ENCODE results near the gene CACNA2D1. TPM values are rescaled to one million over a fixed set of nuclear protein-coding genes. Genes with fewer than 3 reads are reported as not detected.

Gene CACNA2D1
- total RNA-seq, 4 donors from 2014 or later, result 17.7 to 22.0 (median 18.4) TPM

DNA sequence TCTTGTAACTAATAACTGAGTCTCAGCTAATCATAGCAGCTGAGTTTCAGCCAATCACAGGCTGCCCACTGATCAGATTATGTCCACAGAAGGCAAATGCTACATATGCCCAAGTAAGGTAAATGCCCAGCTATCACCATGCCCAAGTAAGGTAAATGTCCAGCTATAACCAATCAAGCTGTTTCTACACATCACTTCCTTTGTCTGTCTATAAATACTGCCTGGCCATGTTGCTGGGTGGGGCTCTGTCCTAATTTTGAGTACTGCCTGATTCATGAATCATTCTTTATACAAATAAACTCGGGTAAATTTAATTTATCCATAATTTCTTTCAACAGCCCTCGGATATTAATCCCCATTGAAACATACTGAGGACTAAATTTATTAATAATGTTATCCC lies 312.4 kb downstream of the CACNA2D1 start:
- DNase-seq (ENCODE audit: low spot score in 2 of 2), result no peak
- Histone ChIP-seq H3K4me1 (no peaks in the 10 kb centered on the region), H3K27ac (no peak overlapping the region), H3K4me3 (no peak overlapping the region), H3K36me3 (no peaks in the 10 kb centered on the region), H3K9me3 (no peaks in the 10 kb centered on the region), H3K27me3 (no peaks in the 10 kb centered on the region)
- no peak for TF ChIP-seq POLR2A (IDR thresholded peaks at IDR 0.05)
- TF ChIP-seq, protein P1, sequence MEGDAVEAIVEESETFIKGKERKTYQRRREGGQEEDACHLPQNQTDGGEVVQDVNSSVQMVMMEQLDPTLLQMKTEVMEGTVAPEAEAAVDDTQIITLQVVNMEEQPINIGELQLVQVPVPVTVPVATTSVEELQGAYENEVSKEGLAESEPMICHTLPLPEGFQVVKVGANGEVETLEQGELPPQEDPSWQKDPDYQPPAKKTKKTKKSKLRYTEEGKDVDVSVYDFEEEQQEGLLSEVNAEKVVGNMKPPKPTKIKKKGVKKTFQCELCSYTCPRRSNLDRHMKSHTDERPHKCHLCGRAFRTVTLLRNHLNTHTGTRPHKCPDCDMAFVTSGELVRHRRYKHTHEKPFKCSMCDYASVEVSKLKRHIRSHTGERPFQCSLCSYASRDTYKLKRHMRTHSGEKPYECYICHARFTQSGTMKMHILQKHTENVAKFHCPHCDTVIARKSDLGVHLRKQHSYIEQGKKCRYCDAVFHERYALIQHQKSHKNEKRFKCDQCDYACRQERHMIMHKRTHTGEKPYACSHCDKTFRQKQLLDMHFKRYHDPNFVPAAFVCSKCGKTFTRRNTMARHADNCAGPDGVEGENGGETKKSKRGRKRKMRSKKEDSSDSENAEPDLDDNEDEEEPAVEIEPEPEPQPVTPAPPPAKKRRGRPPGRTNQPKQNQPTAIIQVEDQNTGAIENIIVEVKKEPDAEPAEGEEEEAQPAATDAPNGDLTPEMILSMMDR (IDR thresholded peaks at IDR 0.05), result no peak
- TF ChIP-seq EP300 (IDR thresholded peaks at IDR 0.05), result no peak
- WGBS, 2 donors, result 84 to 96% methylated on average over 2 of the region's 2 CpGs

DNA sequence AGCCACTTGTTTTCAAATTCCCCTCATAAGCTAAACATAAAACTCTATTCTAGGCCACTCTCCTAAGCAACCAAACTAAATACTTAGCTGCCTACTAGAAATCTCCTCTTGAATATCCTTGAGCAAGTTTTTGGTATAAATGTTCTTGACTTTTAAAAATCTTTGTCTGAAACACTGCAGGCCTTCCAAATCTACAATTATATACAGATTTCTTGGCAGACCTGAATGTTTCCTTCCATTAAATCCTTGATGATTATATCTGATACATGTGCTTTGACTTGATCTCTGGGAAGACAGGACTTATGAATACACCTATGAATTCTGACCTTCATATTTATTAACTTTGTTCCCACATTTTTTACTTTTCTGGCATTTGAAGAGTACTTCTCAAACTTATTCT lies 314.5 kb downstream of the CACNA2D1 start:
- Histone ChIP-seq H3K4me1 (no peaks in the 10 kb centered on the region), H3K9me3 (peaks cover 0 to 7% (median 2%) of the 10 kb centered on the region in 4 donors), H3K27me3 (no peaks in the 10 kb centered on the region), H3K27ac (no peak overlapping the region), H3K36me3 (peaks cover 0 to 6% (median 0%) of the 10 kb centered on the region in 3 donors), H3K4me3 (no peak overlapping the region)
- TF ChIP-seq, protein P1 (IDR thresholded peaks at IDR 0.05), result no peak
- no peak for TF ChIP-seq EP300 (IDR thresholded peaks at IDR 0.05)
- TF ChIP-seq POLR2A (IDR thresholded peaks at IDR 0.05), result no peak
- no peak for DNase-seq (ENCODE audit: low spot score in 2 of 2)

DNA sequence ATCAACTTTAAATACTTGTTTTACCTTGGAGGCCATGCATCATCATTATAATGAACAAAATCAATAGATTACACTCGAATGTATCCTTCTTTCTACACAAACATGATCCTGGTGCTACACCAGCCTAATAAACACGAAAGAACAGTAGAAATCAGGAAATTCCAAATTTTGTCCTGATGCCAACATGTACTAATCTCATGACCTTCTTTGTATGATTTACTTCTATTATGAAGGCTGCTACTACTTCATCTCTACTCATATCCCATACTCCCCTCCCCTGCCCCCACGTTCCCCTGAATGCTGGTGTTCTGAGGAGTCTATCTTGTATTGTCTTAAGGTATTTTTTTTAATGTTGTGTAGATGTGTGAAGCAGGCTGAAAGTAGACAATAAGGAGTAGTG lies 315.0 kb downstream of the CACNA2D1 start:
- no peak overlapping the region for H3K27ac ChIP-seq
- peaks cover 0 to 9% (median 0%) of the 10 kb centered on the region in 3 donors for H3K36me3 ChIP-seq
- no peak overlapping the region for H3K4me3 ChIP-seq
- no peaks in the 10 kb centered on the region for H3K4me1 ChIP-seq
- H3K27me3 ChIP-seq, result no peaks in the 10 kb centered on the region
- TF ChIP-seq POLR2A (IDR thresholded peaks at IDR 0.05), result no peak
- TF ChIP-seq EP300 (IDR thresholded peaks at IDR 0.05), result no peak
- TF ChIP-seq, protein P1 (IDR thresholded peaks at IDR 0.05), result no peak
- DNase-seq (ENCODE audit: low spot score in 2 of 2), result no peak
- 72 to 79% methylated on average over 3 of the region's 3 CpGs for WGBS, 2 donors
- H3K9me3 ChIP-seq, result peaks cover 0 to 7% (median 2%) of the 10 kb centered on the region in 4 donors

DNA sequence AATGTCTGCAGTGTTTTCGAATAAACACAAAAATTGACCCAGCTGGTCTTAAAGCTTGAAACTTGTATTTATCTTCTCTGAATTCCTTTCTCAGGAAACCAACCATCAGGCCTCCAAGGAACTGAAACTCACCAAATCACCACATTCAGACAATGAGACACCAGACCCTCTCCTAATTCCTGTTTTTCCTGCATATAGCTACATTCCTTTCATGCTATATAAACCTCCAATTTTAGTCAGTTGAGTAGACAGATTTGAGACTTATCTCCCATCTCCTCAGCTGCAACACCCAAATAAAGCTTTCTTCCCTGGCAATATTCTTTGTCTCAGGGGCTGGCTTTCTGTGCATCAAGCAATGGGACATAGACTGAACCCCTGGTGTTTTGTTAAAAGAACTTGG lies 317.0 kb downstream of the CACNA2D1 start:
- 62 to 74% methylated on average over 1 of the region's 1 CpG for WGBS, 2 donors
- peaks cover 0 to 9% (median 0%) of the 10 kb centered on the region in 3 donors for H3K36me3 ChIP-seq

DNA sequence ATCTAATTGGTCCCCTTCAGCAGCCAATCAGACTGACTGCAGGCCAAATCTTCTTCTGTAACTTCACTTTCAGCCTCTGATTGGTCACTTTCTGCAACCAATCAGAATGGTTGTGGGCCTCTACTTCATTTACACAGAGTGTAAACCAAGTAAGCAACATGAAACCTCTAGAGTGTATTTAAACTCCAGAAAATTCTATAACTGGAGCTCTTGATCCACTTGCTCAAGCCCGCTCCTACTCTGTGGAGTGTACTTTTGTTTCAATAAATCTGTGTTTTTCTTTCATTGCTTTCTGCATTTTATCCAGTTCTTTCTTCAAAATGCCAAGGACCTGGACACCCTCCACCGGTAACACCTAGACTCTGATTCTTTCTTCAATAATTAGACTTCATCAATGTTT lies 319.1 kb downstream of the CACNA2D1 start:
- TF ChIP-seq POLR2A (IDR thresholded peaks at IDR 0.05), result no peak
- TF ChIP-seq, protein P1 (IDR thresholded peaks at IDR 0.05), result no peak
- TF ChIP-seq EP300 (IDR thresholded peaks at IDR 0.05), result no peak
- Histone ChIP-seq H3K4me3 (no peak overlapping the region), H3K27me3 (no peaks in the 10 kb centered on the region), H3K27ac (no peak overlapping the region), H3K9me3 (peaks cover 0 to 7% (median 2%) of the 10 kb centered on the region in 4 donors), H3K36me3 (peaks cover 0 to 9% (median 0%) of the 10 kb centered on the region in 3 donors), H3K4me1 (no peaks in the 10 kb centered on the region)
- WGBS, 2 donors, result 96 to 98% methylated on average over 2 of the region's 2 CpGs
- DNase-seq (ENCODE audit: low spot score in 2 of 2), result no peak

More for the DNA sequence above, 317.0 kb downstream of the CACNA2D1 start:
- DNase-seq (ENCODE audit: low spot score in 2 of 2), result no peak
- peaks cover 0 to 7% (median 2%) of the 10 kb centered on the region in 4 donors for H3K9me3 ChIP-seq
- H3K27me3 ChIP-seq, result no peaks in the 10 kb centered on the region
- H3K27ac ChIP-seq, result no peak overlapping the region
- TF ChIP-seq, protein P1 (IDR thresholded peaks at IDR 0.05), result no peak
- TF ChIP-seq EP300 (IDR thresholded peaks at IDR 0.05) (no peak), POLR2A (IDR thresholded peaks at IDR 0.05) (no peak)
- no peaks in the 10 kb centered on the region for H3K4me1 ChIP-seq
- no peak overlapping the region for H3K4me3 ChIP-seq
